ENCODE results near the gene NOTCH3. TPM values are rescaled to one million over a fixed set of nuclear protein-coding genes. Genes with fewer than 3 reads are reported as not detected.

The NOTCH3 gene
- polyA plus RNA-seq, 1 donor from 2014 or later, result not detected

GRCh38 chr19:15220833-15221232 lies 20.0 kb upstream of the NOTCH3 start:
- H3K4me3 Mint-ChIP-seq, result peak overlapping the region in 1 of 4 donors; percentile 26
- H3K27ac Mint-ChIP-seq, result peak overlapping the region in 2 of 3 donors; percentile 30 to 80

DNA sequence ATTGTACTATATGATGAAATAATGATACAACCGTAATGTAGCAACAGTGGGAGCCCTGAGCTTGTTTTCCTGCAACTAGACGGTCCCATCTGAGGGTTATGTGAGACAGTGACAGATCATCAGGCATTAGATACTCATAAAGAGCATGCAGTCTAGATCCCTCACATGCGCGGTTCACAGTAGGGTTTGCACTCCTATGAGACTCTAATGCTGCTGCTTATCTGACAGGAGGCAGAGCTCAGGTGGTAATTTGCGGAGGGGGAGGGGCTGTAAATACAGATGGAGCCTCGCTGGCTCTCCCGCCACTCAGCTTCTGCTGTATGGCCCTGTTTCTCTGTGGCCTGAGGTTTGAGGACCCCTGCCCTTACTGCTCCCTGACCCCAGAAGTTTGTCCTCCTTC lies 17.7 kb upstream of the NOTCH3 start:
- Mint-ChIP-seq H3K4me1 (peaks cover 0 to 5% (median 3%) of the 10 kb centered on the region in 3 donors), H3K36me3 (peaks cover 1% of the 10 kb centered on the region), H3K27ac (peak overlapping the region in 1 of 3 donors; percentile 86), H3K27me3 (peaks cover 9% of the 10 kb centered on the region), H3K4me3 (no peak overlapping the region), H3K9me3 (no peaks in the 10 kb centered on the region)

More at GRCh38 chr19:15220833-15221232, 20.0 kb upstream of the NOTCH3 start:
- Mint-ChIP-seq H3K9me3 (no peaks in the 10 kb centered on the region), H3K27me3 (peaks cover 15% of the 10 kb centered on the region), H3K36me3 (peaks cover 1% of the 10 kb centered on the region), H3K4me1 (peaks cover 0 to 7% (median 6%) of the 10 kb centered on the region in 3 donors)

GRCh38 chr19:15216363-15216762 lies 15.6 kb upstream of the NOTCH3 start:
- Mint-ChIP-seq H3K27me3 (peaks cover 2% of the 10 kb centered on the region), H3K36me3 (peaks cover 1% of the 10 kb centered on the region), H3K27ac (no peak overlapping the region), H3K4me3 (no peak overlapping the region), H3K9me3 (no peaks in the 10 kb centered on the region), H3K4me1 (no peaks in the 10 kb centered on the region)

- peaks cover 2% of the 10 kb centered on the region for H3K27me3 Mint-ChIP-seq
- H3K27ac Mint-ChIP-seq, result no peak overlapping the region
- no peaks in the 10 kb centered on the region for H3K9me3 Mint-ChIP-seq
- H3K4me1 Mint-ChIP-seq, result no peaks in the 10 kb centered on the region
- H3K36me3 Mint-ChIP-seq, result no peaks in the 10 kb centered on the region
- no peak overlapping the region for H3K4me3 Mint-ChIP-seq
Observed at GRCh38 chr19:15213715-15214381, 13.1 kb upstream of the NOTCH3 start.

- Mint-ChIP-seq H3K9me3 (no peaks in the 10 kb centered on the region), H3K27ac (no peak overlapping the region), H3K27me3 (peaks cover 3% of the 10 kb centered on the region), H3K36me3 (no peaks in the 10 kb centered on the region), H3K4me1 (no peaks in the 10 kb centered on the region), H3K4me3 (no peak overlapping the region)
Observed at GRCh38 chr19:15212711-15213110, 11.9 kb upstream of the NOTCH3 start.

DNA sequence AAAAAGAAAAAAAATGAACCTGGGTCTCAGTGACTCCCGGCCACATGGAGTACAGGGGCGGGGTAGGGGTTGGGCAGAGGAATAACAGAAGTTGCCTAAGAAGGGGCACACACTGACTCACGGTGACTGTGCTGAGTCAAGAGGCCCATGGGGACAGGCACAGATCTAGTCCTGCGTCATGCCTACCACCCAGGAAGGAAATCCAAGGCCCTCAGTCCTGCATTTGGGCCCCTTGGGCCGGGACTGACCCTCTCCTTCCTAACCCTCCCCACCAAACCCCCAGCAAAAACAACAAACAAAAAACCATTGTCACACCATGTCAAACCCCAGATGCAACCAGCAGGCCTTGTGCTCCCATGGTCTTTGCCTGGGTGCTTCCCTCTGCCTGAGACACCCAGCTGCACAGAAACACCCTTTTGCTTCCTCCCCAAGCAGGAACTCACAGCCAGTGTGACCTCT lies 9.6 kb upstream of the NOTCH3 start:
- Mint-ChIP-seq H3K4me3 (no peak overlapping the region), H3K27ac (no peak overlapping the region), H3K9me3 (peaks cover 0 to 4% (median 0%) of the 10 kb centered on the region in 3 donors)

GRCh38 chr19:15201374-15202023 lies 704 bp upstream of the NOTCH3 start:
- Mint-ChIP-seq H3K27ac (no peak overlapping the region), H3K27me3 (peaks cover 53% of the 10 kb centered on the region), H3K4me3 (peak overlapping the region in 3 of 4 donors; percentile 43 to 72 (median 46)), H3K4me1 (peaks cover 0 to 11% (median 4%) of the 10 kb centered on the region in 3 donors), H3K9me3 (peaks cover 0 to 7% (median 0%) of the 10 kb centered on the region in 3 donors), H3K36me3 (peaks cover 2% of the 10 kb centered on the region)

More for the DNA sequence above, 9.6 kb upstream of the NOTCH3 start:
- Mint-ChIP-seq H3K27me3 (peaks cover 7% of the 10 kb centered on the region), H3K4me1 (no peaks in the 10 kb centered on the region), H3K36me3 (no peaks in the 10 kb centered on the region)

- H3K9me3 Mint-ChIP-seq, result peaks cover 0 to 3% (median 0%) of the 10 kb centered on the region in 3 donors
- H3K27me3 Mint-ChIP-seq, result peaks cover 56% of the 10 kb centered on the region
- H3K27ac Mint-ChIP-seq, result no peak overlapping the region
- peaks cover 2% of the 10 kb centered on the region for H3K36me3 Mint-ChIP-seq
- peak overlapping the region in 2 of 4 donors; percentile 47 to 72 for H3K4me3 Mint-ChIP-seq
- peaks cover 0 to 11% (median 6%) of the 10 kb centered on the region in 3 donors for H3K4me1 Mint-ChIP-seq
Observed at GRCh38 chr19:15199661-15200552, 888 bp downstream of the NOTCH3 start.

DNA sequence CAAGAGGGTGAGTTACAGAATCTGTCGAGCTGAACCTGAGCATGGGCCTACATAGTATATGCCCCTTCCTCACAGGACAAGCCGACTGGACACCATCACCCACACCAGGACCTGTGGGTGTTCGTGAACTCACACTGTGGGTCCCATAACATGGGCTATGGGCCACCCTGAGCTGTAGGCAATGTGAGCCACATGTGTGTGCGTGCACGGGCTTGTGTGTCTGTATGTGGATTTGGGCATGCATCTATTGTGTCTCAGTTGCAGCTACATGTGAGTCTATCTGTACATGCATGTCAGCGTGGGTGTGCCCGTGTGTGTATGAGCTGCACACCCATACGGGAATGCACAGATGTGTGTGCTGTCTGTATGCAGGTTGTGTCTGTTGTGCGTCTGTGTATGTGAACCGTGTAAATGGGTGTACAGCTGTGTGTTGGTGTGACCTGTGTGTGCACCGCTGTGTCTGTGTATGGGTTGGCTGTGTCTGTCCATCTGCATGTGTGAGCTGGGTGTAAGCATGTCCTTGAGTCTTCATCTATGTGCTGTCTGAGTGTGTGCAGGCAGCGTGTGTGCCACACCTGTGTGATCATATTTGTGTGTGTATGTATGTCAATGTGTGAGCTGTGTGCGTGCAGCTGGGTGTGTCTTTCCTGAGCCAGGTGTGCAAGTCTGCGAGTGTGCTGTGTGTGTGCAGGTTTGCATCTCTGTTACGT lies 1.7 kb downstream of the NOTCH3 start:
- Mint-ChIP-seq H3K4me1 (peaks cover 0 to 11% (median 9%) of the 10 kb centered on the region in 3 donors), H3K27me3 (peaks cover 62% of the 10 kb centered on the region), H3K27ac (no peak overlapping the region), H3K36me3 (peaks cover 2% of the 10 kb centered on the region), H3K4me3 (peak overlapping the region in 2 of 4 donors; percentile 47 to 72), H3K9me3 (peaks cover 0 to 3% (median 0%) of the 10 kb centered on the region in 3 donors)

DNA sequence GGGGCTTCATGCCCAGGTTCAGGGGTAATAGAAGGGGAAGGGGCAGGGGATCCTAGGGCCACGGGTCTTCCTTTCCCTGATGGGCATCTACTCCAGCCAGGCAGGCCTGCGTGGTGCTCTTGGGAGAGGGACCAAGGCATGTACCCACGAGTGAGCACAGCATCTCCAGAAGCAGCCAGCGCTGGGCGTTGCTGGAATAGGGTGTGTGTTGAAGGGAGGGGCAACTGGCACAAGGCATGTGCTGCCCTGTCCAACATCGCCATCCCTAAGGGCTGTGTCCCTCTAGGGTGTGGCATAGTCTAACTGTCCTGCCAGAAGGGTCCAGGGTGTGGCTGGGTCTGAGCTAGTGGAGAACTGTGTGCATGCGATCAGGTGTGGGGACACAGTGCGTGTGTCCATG lies 2.9 kb downstream of the NOTCH3 start:
- Mint-ChIP-seq H3K9me3 (peaks cover 0 to 2% (median 0%) of the 10 kb centered on the region in 3 donors), H3K27me3 (peaks cover 67% of the 10 kb centered on the region), H3K36me3 (peaks cover 2% of the 10 kb centered on the region), H3K4me3 (peak overlapping the region in 1 of 4 donors; percentile 6), H3K27ac (no peak overlapping the region), H3K4me1 (peaks cover 0 to 11% (median 9%) of the 10 kb centered on the region in 3 donors)

GRCh38 chr19:15197275-15197941 lies 3.4 kb downstream of the NOTCH3 start:
- peaks cover 0 to 11% (median 9%) of the 10 kb centered on the region in 3 donors for H3K4me1 Mint-ChIP-seq
- no peak overlapping the region for H3K27ac Mint-ChIP-seq
- H3K27me3 Mint-ChIP-seq, result peaks cover 65% of the 10 kb centered on the region
- peak overlapping the region in 2 of 4 donors; percentile 41 to 57 for H3K4me3 Mint-ChIP-seq
- no peaks in the 10 kb centered on the region for H3K36me3 Mint-ChIP-seq
- no peaks in the 10 kb centered on the region for H3K9me3 Mint-ChIP-seq

- no peak overlapping the region for H3K27ac Mint-ChIP-seq
- peaks cover 65% of the 10 kb centered on the region for H3K27me3 Mint-ChIP-seq
Observed at GRCh38 chr19:15196360-15197005, 4.3 kb downstream of the NOTCH3 start.

More at GRCh38 chr19:15196360-15197005, 4.3 kb downstream of the NOTCH3 start:
- peaks cover 0 to 11% (median 9%) of the 10 kb centered on the region in 3 donors for H3K4me1 Mint-ChIP-seq
- no peaks in the 10 kb centered on the region for H3K9me3 Mint-ChIP-seq
- H3K36me3 Mint-ChIP-seq, result no peaks in the 10 kb centered on the region
- peak overlapping the region in 1 of 4 donors; percentile 65 for H3K4me3 Mint-ChIP-seq
